Measurements from ENCODE around the gene BMP2K. TPM values are rescaled to one million over a fixed set of nuclear protein-coding genes. Genes with fewer than 3 reads are reported as not detected.
"Not testable (repeated sequence)": the region's sequence is repeated elsewhere in the genome, so short reads cannot be mapped to it uniquely, and the experiment has no call there.

Gene BMP2K
- total RNA-seq, 1 donor from 2014 or later, result 38.7 TPM

DNA sequence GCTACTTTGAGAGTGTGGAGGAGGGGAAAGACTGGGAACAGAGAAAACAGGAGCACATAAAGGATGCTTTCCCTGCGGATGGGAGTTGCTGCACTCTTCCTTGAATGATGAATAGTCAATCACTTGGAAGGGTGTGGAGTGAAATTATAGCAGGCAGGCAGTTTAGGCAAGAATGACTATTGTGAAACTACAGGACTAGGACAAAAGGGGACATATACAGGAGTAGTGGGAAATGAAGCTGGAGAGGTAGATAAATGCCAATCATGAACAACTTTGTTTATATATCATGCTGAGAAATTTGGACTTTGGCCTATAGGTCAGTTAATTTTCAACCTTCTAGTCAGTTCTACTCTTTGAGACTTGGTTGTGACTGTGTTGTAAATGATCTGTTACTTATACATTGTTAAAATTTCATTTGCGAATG is 86.2 kb downstream of the BMP2K start:
- no peak for DNase-seq (ENCODE audit: low spot score)

DNA sequence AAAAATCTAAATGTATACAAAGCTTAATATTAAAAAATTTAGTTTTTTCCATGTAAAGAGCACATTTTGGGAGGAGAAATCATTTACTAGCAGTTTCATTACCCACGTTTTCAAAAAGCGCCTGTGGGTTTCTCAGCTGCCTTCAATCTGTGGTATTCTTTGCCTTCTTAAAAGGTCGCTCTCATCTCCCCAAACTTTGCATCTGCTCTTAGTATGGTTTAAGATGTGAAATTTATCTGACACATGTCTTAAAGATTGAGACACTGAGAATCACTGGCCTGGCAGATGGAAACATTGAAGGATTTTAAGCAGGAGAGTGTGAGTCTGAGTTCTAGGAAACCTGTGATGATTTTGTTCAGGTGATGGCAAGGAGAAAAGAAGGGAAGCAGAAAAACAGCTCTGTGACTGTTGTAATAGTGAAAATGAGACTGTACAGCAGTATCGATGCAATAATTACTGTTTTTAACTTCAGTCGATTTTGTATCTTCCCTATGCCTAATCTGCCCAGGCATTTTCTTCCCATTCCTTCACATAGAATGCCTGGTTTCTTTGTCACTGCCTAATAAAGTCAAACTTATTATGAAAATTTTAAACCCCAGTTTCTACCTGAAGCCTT is 87.2 kb downstream of the BMP2K start:
- DNase-seq (ENCODE audit: low spot score), result no peak

GRCh38 chr4:78863991-78864390 is 87.8 kb downstream of the BMP2K start:
- no peak for DNase-seq (ENCODE audit: low spot score)

DNA sequence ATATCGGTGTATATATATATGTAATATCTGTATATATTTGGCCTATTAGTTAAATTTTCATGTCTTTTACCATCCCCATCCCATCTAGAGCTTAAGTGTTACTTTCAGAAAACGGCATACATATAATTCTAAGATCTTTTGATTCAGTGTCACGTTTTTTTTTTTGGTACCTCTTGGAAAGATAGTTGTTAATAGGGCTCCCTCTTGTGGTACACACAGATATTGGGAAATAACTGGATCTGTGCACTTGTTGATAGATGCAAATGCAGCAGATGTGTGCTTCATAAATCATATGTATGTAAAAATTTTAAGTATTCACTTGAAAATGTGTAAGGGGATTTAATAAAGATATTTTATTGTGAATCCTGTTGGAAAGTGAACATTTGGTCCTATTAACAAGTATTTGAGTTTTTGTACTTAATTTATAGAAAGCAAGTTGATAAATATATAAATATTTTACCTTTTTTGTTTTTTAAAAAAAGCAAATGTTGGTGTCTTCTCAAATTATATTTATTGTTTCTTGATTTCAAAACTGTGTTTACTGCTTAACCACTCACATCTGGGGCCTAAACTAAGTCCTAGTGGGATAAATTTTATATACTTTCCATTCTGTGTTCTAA is 88.4 kb downstream of the BMP2K start:
- DNase-seq (ENCODE audit: low spot score), result no peak

DNA sequence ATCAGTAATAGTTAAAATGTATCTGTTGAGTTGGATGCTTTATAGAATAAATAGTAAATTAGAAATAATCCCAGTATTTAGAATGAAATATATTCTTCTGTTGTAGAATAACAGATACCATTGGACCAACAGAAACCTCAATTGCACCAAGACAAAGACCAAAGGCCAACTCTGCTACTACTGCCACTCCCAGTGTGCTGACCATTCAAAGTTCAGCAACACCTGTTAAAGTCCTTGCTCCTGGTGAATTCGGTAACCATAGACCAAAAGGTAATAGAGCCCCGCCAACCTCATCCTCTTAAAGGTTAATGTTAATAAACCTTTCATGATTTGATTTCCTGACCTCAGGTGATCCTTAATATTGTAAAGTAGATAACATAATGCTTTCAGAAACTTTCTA is 89.3 kb downstream of the BMP2K start:
- no peak for DNase-seq (ENCODE audit: low spot score)

GRCh38 chr4:78868712-78869111 is 92.6 kb downstream of the BMP2K start:
- DNase-seq (ENCODE audit: low spot score), result not testable (repeated sequence)

DNA sequence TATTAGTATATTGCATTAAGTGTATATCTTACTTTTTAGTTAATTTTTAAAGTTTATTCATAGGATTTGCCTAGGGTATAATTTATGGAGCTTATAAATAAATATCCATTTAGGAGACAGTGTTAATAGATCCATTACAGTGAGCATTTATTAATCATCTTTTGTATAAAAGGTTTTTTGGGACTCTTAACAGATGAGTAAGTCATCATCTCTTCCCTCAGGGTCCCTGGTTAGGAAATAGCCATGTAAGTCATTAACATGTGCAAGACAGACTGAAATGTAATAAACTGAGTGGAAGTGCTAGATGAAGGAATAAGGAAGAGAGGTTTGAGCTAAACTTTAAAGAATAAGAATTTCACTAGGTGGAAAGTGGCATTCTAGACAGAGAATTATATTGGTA is 93.9 kb downstream of the BMP2K start:
- no peak for DNase-seq (ENCODE audit: low spot score)

GRCh38 chr4:78876568-78877320 is 100.6 kb downstream of the BMP2K start:
- DNase-seq (ENCODE audit: low spot score), result no peak

GRCh38 chr4:78878031-78878430 is 101.9 kb downstream of the BMP2K start:
- no peak for DNase-seq (ENCODE audit: low spot score)

DNA sequence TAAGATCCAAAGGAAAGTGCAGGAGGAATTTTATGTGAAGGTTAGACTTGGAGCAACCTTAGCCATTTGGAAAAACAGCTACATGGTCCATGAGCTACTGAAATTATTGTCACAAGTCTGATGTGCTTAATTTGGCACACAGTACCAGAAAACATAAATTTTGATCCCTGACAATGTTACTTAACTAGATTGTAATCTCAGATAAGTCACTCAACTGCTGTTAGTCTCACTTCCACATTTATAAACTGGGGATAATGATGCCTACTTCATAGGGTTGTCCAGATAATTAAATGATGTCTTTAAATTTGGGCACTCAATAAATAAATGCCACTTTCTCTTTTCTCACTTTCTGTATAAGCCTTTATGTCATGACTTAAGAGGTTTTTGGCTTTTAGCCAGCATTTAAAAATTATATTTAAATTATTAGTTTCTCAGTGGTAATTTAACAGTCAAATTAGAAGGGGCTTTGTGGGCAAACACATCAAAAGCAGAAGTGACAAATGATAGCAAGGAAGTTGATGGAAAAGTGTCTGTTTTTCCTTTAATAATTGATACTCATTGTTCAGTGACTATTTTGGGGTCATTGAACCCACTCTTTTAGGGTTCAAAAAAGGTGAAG is 104.8 kb downstream of the BMP2K start:
- DNase-seq (ENCODE audit: low spot score), result no peak

DNA sequence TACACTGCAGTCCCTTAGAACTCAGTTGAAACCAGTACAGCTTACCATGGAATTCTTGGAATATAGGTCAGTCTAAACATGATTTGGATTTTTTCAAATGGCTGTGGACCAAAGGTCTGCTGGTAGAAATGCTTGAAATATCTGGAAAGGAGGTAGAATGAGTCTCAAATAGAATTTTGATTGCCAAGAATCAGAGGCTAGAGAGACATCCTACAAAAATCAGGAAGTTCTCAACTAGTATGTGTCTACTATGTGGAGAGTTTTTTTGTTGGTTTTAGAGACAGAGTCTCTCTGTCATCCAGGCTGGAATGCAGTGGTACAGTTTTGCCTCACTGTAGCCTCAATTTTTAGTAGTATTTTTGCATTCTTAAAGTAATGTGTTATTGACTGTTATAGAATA is 109.4 kb downstream of the BMP2K start:
- DNase-seq (ENCODE audit: low spot score), result no peak

DNA sequence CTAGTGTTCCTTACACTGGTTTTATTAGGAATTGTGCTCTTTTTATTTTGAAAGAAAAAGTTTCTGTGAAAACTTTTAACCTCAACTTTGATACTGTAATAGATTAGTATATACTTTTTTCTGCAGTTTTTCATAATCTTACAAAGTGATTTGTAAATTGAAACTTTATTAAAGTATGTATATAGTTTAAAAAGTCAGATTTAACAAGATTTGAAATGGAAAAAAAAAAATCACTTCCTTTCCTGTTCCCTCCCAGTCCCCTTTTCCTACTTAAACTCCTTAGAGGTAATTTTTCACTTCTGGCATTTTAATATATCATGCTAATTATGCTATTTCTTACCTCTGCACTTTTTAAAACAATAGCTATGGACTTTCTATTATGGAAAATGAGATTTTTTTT is 113.8 kb downstream of the BMP2K start:
- no peak for DNase-seq (ENCODE audit: low spot score)

GRCh38 chr4:78899302-78899701 is 123.2 kb downstream of the BMP2K start:
- no peak for DNase-seq (ENCODE audit: low spot score)

DNA sequence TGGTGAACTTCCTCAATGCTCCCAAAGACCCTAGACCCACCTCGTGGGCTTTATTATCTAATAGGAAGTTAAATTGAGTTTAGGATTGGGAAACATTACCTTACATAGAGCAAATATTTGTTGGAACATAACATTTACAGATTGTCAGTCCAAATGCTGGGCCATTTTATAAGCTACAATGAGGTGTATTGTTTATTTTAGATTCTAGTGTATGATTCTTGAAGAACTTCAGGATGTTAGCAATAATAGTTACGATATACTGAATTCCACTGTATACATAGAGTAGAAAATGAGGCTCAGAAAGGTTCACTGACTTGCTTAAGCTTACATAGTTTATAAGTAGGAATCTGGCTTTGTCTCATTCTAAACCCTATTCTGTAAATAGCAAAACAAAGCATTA is 125.7 kb downstream of the BMP2K start:
- DNase-seq (ENCODE audit: low spot score), result no peak

- DNase-seq (ENCODE audit: low spot score), result no peak
These were observed 126.1 kb downstream of the BMP2K start for GRCh38 chr4:78902298-78902697.

DNA sequence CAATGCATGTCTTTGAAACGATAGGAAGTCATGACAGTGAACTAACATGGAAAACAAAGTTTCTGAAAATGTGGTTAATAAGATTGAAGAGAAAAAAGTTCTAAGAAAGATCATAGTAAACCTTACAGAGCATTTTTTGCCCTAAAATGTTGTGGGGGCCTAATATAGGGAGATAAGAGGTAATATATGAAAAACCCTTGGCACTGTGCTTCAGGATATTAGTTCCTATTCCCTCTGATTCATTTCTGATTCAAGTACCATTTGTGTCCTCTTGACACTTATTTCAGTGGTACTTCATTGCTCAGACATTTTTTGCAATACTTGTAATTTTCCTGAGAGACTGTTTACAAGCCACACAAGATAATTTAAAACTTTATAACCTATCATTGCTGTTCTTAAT is 128.0 kb downstream of the BMP2K start:
- no peak for DNase-seq (ENCODE audit: low spot score)

DNA sequence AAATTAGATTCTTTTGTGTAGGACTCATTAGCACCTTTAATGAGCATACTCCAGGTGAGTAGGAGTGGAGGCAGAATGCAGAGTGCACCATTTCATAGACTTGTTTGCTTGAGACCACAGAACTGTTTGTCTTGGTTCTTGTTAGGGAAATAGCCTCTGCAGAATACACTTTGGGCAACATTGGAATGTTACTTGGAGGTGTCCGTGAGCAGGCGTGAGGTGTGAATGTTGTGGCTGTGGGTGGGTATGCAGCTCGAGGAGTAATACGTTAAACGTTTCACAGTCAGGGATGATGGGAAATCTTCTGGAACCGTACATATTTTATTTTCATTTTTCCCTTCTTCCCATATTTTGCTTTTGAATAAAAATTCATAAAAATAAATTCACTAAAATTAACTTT is 131.5 kb downstream of the BMP2K start:
- DNase-seq (ENCODE audit: low spot score), result no peak

DNA sequence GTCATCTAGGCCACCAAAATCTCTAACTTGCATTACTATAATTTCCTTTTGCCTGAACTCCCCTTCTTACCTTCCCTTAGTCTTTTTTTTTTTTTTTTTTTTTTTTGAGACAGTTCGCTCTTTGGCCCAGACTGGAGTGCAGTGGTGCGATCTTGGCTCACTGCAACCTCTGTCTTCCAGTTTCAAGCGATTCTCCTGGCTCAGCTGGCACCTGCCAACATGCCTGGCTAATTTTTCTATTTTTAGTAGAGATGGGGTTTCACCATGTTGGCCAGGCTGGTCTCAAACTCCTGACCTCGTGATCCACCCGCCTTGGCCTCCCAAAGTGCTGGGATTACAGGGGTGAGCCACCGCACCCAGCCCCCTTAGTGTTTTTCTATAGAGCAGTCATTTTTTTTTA is 132.8 kb downstream of the BMP2K start:
- not testable (repeated sequence) for DNase-seq (ENCODE audit: low spot score)

DNA sequence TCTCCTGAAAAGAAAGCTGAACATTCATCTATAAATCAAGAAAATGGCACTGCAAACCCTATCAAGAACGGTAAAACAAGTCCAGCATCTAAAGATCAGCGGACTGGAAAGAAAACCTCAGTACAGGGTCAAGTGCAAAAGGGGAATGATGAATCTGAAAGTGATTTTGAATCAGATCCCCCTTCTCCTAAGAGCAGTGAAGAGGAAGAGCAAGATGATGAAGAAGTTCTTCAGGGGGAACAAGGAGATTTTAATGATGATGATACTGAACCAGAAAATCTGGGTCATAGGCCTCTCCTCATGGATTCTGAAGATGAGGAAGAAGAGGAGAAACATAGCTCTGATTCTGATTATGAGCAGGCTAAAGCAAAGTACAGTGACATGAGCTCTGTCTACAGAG is 134.5 kb downstream of the BMP2K start:
- no peak for DNase-seq (ENCODE audit: low spot score)

GRCh38 chr4:78922207-78922606 is 146.1 kb downstream of the BMP2K start:
- no peak for DNase-seq (ENCODE audit: low spot score)

DNA sequence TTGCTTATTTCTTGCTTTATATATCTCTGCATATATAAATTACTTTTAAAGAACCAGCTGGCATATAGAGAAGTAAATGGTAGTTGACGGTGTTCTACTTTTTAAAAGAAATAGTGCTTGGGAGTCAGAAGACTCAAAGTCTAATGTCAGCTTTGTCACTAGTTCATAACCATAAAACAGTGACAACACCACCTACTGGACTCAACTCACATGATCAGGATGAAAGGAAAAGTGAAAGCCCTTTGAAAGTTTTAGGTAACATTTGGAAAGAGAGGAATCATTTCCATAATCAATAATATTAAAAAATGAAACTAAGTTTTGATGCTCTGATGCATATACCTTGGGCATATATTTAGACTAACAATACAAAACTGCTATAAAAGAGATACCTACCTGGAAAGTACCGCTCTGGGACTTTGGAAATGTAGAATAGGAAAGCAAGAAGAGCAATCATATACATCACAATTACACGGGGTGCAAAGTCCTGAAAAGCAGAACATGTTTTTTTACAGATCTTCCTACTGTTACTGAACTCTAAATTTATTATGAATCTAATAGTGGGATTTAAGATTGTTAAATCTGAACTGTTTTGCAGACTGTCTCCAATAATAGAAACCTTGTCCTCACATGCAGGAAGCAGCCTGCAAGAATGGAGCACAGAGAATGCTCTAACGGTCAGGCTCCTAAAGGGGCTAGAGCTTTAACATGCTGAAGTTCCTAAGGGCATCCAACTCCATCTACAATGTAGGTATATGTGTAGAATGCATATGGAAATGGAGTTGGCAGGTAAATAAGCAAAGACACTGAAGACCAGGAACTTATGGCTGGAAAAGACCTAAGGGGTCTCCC is 147.5 kb downstream of the BMP2K start:
- no peak for DNase-seq (ENCODE audit: low spot score)
